GM19328 (cell line): Measurements from ENCODE around the gene RNF43.

Experiments
- ATAC-seq: cut with Tn5 transposase; IDR thresholded peaks from one replicate; pipeline ENCODE4 v1.9.1; 2021; ENCODE audit warnings: mild to moderate bottlenecking, moderate library complexity; ENCODE audit not compliant: unreplicated experiment

The RNF43 gene

GRCh38 chr17:58417300-58418092 is at the start of gene RNF43:
Gene RNF43, minus strand, starts transcription at chr17:58417534. Its CDS starts 1,957 bp downstream, at chr17:58415577.
- peak; percentile 94 for ATAC-seq

GRCh38 chr17:58455491-58455890 is 38.2 kb upstream of the RNF43 start:
- ATAC-seq = no peak

- no peak for ATAC-seq
Observed at GRCh38 chr17:58452738-58453137, 35.4 kb upstream of the RNF43 start.

- ATAC-seq = no peak
Observed at GRCh38 chr17:58447039-58447975, 30.0 kb upstream of the RNF43 start.

GRCh38 chr17:58446086-58446485 is 28.8 kb upstream of the RNF43 start:
- ATAC-seq = no peak

GRCh38 chr17:58436805-58437239 is 19.5 kb upstream of the RNF43 start:
- no peak for ATAC-seq

- no peak for ATAC-seq
Observed at GRCh38 chr17:58436245-58436644, 18.9 kb upstream of the RNF43 start.

GRCh38 chr17:58432806-58433573 is 15.7 kb upstream of the RNF43 start:
- no peak for ATAC-seq

GRCh38 chr17:58427807-58428206 is 10.5 kb upstream of the RNF43 start:
- no peak for ATAC-seq

- no peak for ATAC-seq
Observed at GRCh38 chr17:58421711-58422110, 4.4 kb upstream of the RNF43 start.

- ATAC-seq = no peak
Observed at GRCh38 chr17:58420827-58421226, 3.5 kb upstream of the RNF43 start.

GRCh38 chr17:58416937-58417299 is 416 bp downstream of the RNF43 start:
- no peak for ATAC-seq

GRCh38 chr17:58416396-58416795 is 938 bp downstream of the RNF43 start:
- no peak for ATAC-seq

- ATAC-seq = no peak
Observed at GRCh38 chr17:58415371-58416055, 1.8 kb downstream of the RNF43 start.

- ATAC-seq = no peak
Observed at GRCh38 chr17:58414596-58414997, 2.7 kb downstream of the RNF43 start.

- ATAC-seq = no peak
Observed at GRCh38 chr17:58413684-58414083, 3.6 kb downstream of the RNF43 start.

- ATAC-seq = no peak
Observed at GRCh38 chr17:58412961-58413586, 4.3 kb downstream of the RNF43 start.

- no peak for ATAC-seq
Observed at GRCh38 chr17:58412064-58412703, 5.2 kb downstream of the RNF43 start.

- ATAC-seq = no peak
Observed at GRCh38 chr17:58411408-58411894, 5.9 kb downstream of the RNF43 start.
